GF-D8 (cell line): ENCODE measurements around the gene TTC28.
"Not testable (repeated sequence)": the region's sequence is repeated elsewhere in the genome, so short reads cannot be mapped to it uniquely, and the experiment has no call there.

ENCODE experiments used
- DNase-seq: peaks from one replicate; lab custom pipeline; 2025; lab: John Stamatoyannopoulos, UW

Gene TTC28

DNA sequence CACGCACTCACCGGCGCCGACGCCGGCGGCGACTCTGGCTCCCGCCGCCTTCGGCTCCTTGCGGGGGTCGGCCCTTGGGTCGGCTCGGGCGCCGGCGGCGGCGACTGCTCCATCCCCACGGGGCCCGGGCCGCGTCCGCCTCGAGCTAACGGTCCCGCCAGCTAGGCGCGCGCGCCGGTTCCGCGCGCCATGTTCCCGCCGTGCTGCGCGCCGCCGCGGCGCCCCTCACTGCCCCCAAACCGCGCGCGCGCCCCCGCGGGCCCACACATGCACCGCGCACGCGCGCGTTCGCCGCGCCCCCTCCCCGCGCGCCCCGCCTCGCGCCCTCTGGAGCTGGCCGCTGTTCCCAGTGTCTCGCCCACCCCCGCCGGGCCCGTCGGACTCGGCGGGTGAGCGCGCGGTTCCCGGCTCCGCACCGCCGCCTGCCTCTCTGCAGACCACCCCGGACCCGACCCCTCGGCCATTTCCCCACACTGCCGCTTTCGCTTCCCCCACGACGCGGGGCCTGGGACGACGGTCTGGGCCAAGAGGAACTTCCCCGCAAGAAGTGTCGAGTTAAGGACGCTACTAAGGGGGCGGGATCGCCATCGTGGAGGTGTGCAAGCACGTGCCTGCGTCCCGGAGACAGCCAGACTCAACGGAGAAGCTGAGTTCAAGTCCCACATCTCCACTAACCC is at the start of gene TTC28:
Gene TTC28, minus strand, starts transcription at position 230 of the 677 bp plus-strand sequence. Its CDS starts 117 bp downstream, at position 113.
- DNase-seq: not testable (repeated sequence)

- DNase-seq: no peak
Measured at GRCh38 chr22:28728621-28729313, 49.1 kb upstream of the TTC28 start.

GRCh38 chr22:28728002-28728401 is 48.4 kb upstream of the TTC28 start:
- DNase-seq: no peak

- no peak for DNase-seq
Measured at GRCh38 chr22:28718044-28718443, 38.4 kb upstream of the TTC28 start.

DNA sequence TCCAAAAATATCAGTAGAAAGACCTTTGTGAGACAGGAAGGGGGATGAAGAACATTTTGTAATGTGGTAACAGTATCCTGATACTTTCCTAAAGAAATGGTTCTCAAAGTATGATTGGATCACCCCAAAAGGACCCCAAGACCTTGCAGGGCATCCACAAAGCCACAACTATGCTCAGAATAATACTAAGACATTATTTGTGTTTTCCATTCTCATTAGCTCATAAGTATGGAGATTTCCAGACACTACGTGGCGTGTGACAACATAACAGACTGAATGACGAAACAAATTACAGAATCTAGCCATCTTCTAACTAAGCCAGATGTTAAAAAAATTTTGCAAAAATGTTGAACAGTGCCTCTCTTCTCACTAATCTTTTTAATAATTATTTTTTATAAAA is 37.0 kb upstream of the TTC28 start:
- no peak for DNase-seq

DNA sequence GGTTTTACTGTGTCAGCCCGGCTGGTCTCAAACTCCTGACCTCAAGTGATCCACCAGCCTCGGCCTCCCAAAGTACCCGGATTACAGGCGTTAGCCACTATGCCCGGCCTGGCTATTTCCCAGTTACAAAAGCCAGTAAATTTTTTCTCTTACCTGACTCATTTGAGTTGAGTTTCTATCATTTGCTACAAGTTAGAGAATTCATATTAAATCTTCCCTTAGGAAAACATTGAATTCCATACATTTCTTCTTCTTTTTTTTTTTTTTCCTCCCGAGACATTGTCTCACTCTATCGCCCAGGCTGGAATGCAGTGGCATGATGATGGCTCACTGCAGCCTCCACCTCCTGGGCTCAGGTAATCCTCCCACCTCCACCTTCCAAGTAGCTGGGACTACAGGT is 36.0 kb upstream of the TTC28 start:
- no peak for DNase-seq

- no peak for DNase-seq
Measured at GRCh38 chr22:28714043-28714628, 34.5 kb upstream of the TTC28 start.

DNA sequence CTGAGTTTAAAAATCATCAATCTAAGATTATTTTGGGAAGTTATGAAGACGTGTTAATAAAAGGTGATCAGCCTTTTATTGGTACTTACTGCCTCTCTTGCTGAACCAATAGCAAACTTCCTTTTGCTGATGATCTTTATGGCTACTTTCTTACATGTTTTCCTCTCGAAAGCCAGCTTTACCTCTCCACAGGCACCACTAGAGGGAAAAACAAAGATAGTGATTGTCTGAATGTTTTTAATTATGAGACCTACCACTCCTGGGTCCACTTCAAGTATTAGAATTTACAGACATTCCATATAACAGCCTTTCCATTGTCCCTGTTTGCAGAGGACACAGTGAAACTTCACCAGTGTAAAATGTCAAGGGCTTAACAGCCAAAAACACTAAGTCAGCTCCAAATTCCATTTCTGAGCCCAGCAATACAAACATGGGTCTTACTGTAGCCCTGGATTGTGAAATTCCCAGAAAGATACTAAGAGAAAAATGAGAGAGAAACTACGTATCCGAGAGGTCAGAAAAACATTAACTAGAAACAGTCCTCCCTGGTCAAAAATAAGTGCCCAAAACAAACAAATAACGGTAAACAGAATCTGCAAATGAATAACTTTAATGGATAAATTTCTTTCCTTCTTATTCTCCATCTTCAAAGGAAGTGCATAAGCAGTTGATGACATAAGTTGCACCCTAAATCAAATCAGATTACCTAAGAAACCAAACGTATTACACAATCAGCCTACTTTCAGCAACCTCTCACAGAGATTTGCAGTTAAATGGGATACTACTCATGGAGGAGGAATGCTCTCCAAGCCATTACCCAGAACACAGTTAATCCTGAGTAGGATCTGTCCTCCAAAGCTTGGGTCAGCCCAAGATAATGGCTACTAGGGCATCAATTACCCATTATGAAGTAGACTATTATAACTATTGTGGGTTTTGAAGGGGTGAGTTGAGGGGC is 32.5 kb upstream of the TTC28 start:
- DNase-seq: no peak

DNA sequence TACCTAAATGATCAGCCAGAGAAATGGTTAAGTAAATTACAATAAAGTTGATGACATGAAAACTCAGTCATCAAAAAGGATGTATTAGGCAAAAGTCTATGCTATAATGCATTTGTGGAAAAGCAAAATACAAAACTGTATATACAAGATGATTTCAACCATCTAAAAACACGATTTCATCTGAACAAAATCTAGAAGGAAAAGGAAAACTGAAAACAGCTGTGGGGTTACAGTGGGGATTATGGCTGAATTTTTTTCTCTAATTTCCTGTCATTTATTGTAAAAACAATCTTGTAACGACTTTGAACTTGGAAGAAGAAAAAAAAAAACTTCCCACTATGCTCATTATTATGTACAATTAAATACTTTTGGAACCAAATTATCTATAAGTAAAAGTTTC is 31.7 kb upstream of the TTC28 start:
- no peak for DNase-seq

DNA sequence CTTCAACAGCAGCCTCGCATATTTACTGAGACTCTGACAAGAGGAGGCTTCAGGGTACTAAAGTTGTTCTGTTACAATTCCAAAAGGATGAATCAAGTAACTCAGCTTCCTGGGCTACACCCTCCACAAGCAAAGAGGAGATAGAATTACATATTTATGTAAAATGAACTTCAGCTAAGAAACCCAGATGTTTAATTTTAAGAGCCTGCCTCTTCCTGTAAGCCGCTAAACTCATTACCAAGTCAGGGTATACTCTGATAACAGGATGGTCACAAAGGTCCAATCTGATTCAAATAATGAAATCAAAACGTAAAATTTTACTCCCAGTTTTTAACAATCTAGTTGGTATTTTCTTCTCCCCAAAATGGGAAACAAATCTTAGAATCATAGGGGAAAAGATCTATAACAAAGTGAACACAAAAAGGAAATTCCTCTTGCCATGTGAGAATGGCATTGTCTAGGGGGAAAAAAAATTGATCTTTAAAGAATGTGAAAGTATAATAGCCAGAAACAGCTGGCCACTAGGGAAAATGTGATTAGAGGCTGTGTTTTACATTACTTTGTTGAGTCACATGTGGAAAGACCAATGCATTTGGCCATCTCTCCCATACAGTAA is 31.0 kb upstream of the TTC28 start:
- DNase-seq: no peak

DNA sequence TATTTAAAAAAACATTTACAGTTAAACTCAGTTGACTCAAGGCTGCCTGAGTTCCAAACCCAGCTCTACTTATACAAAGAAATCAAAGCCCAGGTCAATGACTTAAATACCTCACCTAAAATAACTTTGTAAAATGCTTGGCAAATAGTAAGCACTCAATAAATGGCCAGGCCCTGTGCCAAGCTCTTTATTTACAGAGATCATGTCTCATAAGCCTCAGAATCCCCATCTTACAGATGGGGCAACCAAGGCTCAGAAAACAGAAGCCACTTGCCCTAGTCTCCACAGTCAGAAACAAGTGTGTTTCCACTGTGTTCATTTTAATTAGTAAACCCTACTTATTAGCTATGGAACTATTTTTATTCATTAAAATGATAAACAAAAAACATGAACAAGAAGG is 30.5 kb upstream of the TTC28 start:
- DNase-seq: no peak

DNA sequence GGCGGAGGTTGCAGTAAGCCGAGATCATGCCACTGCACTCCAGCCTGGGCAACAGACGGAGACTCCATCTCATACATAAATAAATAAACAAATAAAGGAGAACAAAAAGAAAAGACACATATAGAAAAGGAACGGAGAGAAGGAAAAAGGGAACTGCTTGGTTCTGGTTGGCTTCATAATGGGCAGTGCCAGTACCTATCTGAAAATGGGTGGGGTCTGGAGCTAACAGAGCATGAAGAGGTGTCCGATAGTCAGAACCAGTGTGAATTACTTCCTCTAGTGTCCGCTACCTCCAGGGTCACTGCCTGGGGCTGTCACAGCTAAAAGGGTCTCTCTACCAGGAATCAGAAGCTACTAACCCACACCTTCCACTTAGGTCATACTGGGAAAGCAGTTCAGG is 27.2 kb upstream of the TTC28 start:
- DNase-seq: no peak

- DNase-seq: no peak
Measured at GRCh38 chr22:28703436-28703835, 23.8 kb upstream of the TTC28 start.

- DNase-seq: no peak
Measured at GRCh38 chr22:28702891-28703290, 23.3 kb upstream of the TTC28 start.

GRCh38 chr22:28693041-28693760 is 13.6 kb upstream of the TTC28 start:
- not testable (repeated sequence) for DNase-seq

DNA sequence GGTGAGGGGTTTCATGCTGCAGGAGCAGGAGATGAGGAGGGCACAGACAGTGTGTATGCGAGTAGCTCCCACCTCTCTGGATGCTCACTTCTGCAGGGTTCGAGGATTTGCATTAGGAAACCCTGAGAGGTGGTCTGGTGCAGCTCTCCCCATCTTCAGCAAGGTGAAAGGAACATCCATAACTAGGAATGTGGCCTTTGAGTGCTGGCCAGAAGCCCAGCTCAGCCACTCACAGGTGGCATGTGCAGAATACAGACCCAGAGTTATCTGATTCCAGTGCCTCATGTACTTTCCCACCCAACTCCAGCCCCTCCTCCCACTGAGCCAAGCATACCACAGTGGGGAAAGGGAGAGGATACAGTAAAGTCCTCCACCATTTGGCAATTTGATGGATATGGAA is 10.2 kb upstream of the TTC28 start:
- DNase-seq: not testable (repeated sequence)

DNA sequence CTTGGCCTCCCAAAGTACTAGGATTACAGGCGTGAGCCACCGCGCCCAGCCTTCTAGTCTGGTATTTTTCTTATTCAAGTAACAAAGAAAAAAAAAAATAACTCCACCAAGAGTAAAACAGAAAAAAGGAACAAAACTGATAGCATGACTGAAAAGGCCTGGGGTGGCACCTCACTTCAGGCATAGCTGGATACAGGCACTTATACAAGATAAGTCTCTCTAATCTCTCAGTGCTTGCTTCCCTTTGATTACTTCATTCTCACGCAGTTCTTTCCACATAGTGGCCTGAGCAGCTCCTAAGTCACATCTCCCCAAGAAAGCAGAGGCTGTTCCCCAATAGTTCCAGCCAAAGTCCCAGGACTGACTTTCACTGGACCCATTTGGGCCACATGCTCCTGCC is 3.3 kb upstream of the TTC28 start:
- not testable (repeated sequence) for DNase-seq

- DNase-seq: not testable (repeated sequence)
Measured at GRCh38 chr22:28680813-28681490, 1.3 kb upstream of the TTC28 start.

DNA sequence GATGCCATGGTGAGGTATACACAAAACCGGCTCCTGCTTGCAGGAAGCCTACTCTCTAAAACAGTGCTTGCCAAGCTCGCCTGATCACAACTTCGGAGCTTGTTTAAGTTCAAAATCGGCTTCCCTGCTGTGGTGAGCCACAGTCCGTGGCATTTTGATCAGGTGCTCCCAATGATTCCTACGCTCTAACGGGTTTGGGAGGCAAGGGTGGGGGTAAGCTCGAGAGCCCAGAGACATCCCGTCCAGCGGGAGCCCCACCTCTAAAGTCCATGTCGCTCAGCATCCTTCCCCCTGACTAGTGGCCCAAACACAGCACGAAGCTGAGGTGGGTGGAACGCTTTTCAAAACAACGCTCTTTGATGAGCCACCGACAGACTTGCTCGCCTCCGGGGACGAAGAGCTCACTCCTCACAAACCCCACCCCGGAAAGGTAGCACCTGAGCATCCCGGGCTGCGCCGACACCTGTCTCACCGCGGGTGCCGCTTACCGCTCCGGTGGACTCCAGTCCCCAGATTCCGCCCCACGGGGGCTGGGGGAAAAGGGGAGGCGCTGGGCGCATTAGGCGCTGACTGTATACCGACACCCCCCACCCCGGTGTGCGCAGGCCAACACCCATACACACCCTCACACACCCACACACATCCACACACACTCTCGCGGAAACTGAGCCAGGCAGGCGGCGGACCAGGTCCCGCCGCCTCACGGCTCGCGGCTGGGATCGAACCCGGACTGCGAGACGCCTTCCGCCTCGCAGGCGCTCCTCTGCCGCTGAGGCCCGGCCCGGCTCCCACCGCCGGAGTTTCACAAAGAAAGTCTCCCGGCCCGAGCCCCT is 646 bp downstream of the TTC28 start:
- not testable (repeated sequence) for DNase-seq

GRCh38 chr22:28678170-28678569 is 1.5 kb downstream of the TTC28 start:
- not testable (repeated sequence) for DNase-seq
